HG03159 (cell line): ENCODE data around the gene KEAP1.

ENCODE experiments used
- ATAC-seq: cut with Tn5 transposase; IDR thresholded peaks from one replicate; pipeline ENCODE4 v1.9.1; 2021; ENCODE audit warnings: mild to moderate bottlenecking, moderate library complexity; ENCODE audit not compliant: unreplicated experiment

Gene KEAP1

GRCh38 chr19:10452726-10453618 is 50.2 kb downstream of the KEAP1 start:
- ATAC-seq: no peak

- ATAC-seq: no peak
Measured at GRCh38 chr19:10450853-10451609, 52.1 kb downstream of the KEAP1 start.

GRCh38 chr19:10450191-10450852 is 52.8 kb downstream of the KEAP1 start:
- no peak for ATAC-seq

- no peak for ATAC-seq
Measured at GRCh38 chr19:10449037-10449436, 54.1 kb downstream of the KEAP1 start.

GRCh38 chr19:10442698-10443097 is 60.5 kb downstream of the KEAP1 start:
- ATAC-seq: no peak

GRCh38 chr19:10439588-10439987 is 63.6 kb downstream of the KEAP1 start:
- no peak for ATAC-seq
